Psoas muscle (tissue), 8 donors: ENCODE data around the gene AP1G1. TPM values are rescaled to one million over a fixed set of nuclear protein-coding genes. Genes with fewer than 3 reads are reported as not detected.
"Not testable (repeated sequence)": the region's sequence is repeated elsewhere in the genome, so short reads cannot be mapped to it uniquely, and the experiment has no call there.

Source experiments
- ATAC-seq, 4 donors: fragments of 200-7000 bp; cut with Tn5 transposase; one replicate each; pipeline ENCODE4 v1.9.1; 2020; ENCODE audit warnings: moderate library complexity in 3 of 4, mild to moderate bottlenecking in 2 of 4
- DNase-seq, 2 donors: peaks; one replicate each; pipeline ENCODE4 v3.0.0-alpha.2; 2020
- H3K27ac ChIP-seq: fragments of 200-600 bp; one replicate; pipeline ENCODE4 v1.8.0; 2022
- H3K27me3 ChIP-seq, 3 donors: fragments of 200-600 bp in 1 of 3; one replicate each; pipeline versions ENCODE4 v1.6.1 to v1.8.0; 2013 to 2022; ENCODE audit warnings: low read length in 2 of 3, mild to moderate bottlenecking in 2 of 3, moderate library complexity in 1 of 3; ENCODE audit not compliant: insufficient read depth in 3 of 3
- H3K36me3 ChIP-seq, 2 donors: fragments of 200-600 bp in 1 of 2; one replicate each; pipeline versions ENCODE4 v1.6.1 to v1.8.0; 2013 to 2022; ENCODE audit warnings: low read depth in 1 of 2, mild to moderate bottlenecking in 1 of 2, moderate library complexity in 1 of 2; ENCODE audit not compliant: insufficient read depth in 1 of 2
- H3K4me1 ChIP-seq: fragments of 200-600 bp; one replicate; pipeline ENCODE4 v1.8.0; 2022
- H3K4me3 ChIP-seq: fragments of 200-600 bp; one replicate; pipeline ENCODE4 v1.8.0; 2022; ENCODE audit warnings: mild to moderate bottlenecking
- H3K9me3 ChIP-seq: fragments of 200-600 bp; one replicate; pipeline ENCODE4 v1.8.0; 2022
- WGBS, 3 donors: extraction: QIAGEN DNeasy Blood & Tissue Kit; methylation state at CpG; one replicate each; pipeline versions ENCODE4 v1.1.6 to v1.1.7; 2013; 5-methylcytosine and 5-hydroxymethylcytosine counted together
- intact Hi-C, 2 donors: fragments of 100-400 bp; cut with DNase I; formaldehyde crosslinking; loops; one replicate each; pipeline versions ENCODE4 v1.11.0 to v1.14.2; 2022
- polyA plus RNA-seq, 3 donors: library from polyadenylated mRNA; stranded (reverse); fragments of 200-250 nt; gene quantifications; one replicate each; pipeline ENCODE4 v1.2.3, GENCODE V29; 2013
- total RNA-seq, 4 donors: library from RNA; stranded (reverse); fragmentation: NEBNext Ultra II Directional in 2 of 4; extraction: Animal tissue kit (Norgen Biotek cat#: 25700) in 2 of 4; gene quantifications; one replicate each; pipeline versions ENCODE4 v1.2.1 to v1.2.4, GENCODE V29; 2021 to 2023
- TF ChIP-seq, protein P1 (sequence below): fragments of 200-600 bp; IDR thresholded peaks from one replicate; pipeline ENCODE4 v1.8.0; 2022; ENCODE audit warnings: antibody characterized with exemption
- donor health status: healthy with polysubstance abuse.
- donor health status: DM: no; HTN: no; CAD: no; lungs with moderate emphysema.
- donor health status: Bipolar disorder and iron deficiency.
- donor health status: healthy.
- donor health status: DM: yes; HTN: yes; CAD: no.
- donor health status: DM: no; HTN: no; CAD: no.
- donor health status: DM: no; HTN: no; CAD: no.
- donor health status: DM: yes; HTN: yes; CAD: no.

AP1G1 gene
- total and polyA plus RNA-seq, 7 donors = 19.7 to 69.8 (median 60.6) TPM

DNA sequence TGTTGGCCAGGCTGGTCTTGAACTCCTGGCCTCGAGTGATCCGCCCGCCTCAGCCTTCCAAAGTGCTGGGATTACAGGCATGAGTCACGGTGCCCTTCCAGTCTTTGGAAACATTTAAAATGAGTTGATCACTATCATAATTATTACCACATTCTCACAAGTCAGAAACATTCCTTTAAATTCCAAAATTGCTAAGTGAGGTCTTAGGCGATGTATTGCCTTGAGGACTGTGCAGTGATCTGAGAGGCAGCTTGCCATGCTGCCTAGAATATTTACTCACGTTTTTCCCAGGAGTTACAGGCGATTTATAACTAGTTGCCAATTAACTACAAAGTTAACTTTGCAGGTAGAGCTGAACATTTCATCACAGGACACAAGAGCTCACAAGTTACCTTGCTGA, 31.4 kb upstream of the AP1G1 start:
- H3K4me1 ChIP-seq = no peaks in the 10 kb centered on the region
- DNase-seq (no peak), ATAC-seq (no peak)
- WGBS, 3 donors = 69 to 74% (median 70%) methylated on average over 7 of the region's 7 CpGs
- H3K36me3 ChIP-seq = no peaks in the 10 kb centered on the region
- TF ChIP-seq, protein P1, sequence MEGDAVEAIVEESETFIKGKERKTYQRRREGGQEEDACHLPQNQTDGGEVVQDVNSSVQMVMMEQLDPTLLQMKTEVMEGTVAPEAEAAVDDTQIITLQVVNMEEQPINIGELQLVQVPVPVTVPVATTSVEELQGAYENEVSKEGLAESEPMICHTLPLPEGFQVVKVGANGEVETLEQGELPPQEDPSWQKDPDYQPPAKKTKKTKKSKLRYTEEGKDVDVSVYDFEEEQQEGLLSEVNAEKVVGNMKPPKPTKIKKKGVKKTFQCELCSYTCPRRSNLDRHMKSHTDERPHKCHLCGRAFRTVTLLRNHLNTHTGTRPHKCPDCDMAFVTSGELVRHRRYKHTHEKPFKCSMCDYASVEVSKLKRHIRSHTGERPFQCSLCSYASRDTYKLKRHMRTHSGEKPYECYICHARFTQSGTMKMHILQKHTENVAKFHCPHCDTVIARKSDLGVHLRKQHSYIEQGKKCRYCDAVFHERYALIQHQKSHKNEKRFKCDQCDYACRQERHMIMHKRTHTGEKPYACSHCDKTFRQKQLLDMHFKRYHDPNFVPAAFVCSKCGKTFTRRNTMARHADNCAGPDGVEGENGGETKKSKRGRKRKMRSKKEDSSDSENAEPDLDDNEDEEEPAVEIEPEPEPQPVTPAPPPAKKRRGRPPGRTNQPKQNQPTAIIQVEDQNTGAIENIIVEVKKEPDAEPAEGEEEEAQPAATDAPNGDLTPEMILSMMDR = no peak
- no peaks in the 10 kb centered on the region for H3K9me3 ChIP-seq
- intact Hi-C loops = no loop called here
- H3K27ac ChIP-seq = no peak overlapping the region
- H3K27me3 ChIP-seq = no peaks in the 10 kb centered on the region
- no peak overlapping the region for H3K4me3 ChIP-seq

DNA sequence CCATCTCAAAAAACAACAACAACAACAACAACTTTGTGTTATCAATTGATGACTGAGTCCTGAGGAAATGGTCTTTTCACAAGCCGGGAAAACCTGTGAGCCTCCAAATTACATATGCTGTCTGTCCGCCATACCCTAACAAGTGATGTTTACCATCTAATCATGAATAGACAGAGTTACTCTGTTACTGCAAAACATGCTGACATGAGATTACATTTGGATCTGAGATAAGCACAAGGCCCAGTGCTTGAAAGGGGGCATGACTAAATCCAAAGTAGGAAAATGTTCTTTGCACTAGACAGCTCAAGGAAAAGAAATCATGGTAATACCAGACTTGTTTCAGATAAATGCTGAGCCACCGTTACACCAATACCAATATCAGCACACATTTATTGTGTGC, 28.5 kb upstream of the AP1G1 start:
- TF ChIP-seq, protein P1 = no peak
- H3K4me1 ChIP-seq = no peaks in the 10 kb centered on the region
- no peak overlapping the region for H3K4me3 ChIP-seq
- no peaks in the 10 kb centered on the region for H3K9me3 ChIP-seq
- H3K36me3 ChIP-seq = no peaks in the 10 kb centered on the region
- H3K27me3 ChIP-seq = no peaks in the 10 kb centered on the region
- DNase-seq (no peak), ATAC-seq (no peak)
- H3K27ac ChIP-seq = no peak overlapping the region
- intact Hi-C loops = no loop called here
- WGBS, 3 donors = 87 to 90% (median 90%) methylated on average over 3 of the region's 3 CpGs

DNA sequence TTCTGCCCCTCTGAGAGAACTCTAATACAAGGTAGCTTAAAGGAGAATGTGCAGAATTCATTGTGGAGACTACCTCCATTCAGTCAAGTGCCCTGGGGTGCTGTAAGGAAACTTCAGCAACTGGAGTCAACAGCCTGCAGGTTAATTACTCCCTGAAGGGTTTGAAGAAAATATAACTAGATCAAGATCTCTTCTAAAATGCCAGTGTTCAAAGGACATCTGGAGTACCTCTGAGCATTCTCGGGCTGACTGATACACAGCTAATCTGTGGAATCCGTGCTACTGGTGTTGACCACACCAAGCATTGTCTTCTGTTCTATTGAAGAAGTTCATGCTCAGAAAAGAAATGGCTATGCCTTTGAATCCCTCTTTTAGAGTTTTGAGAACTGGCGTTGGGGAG, 25.7 kb upstream of the AP1G1 start:
- TF ChIP-seq, protein P1 = no peak
- H3K36me3 ChIP-seq = no peaks in the 10 kb centered on the region
- 65 to 69% (median 66%) methylated on average over 3 of the region's 3 CpGs for WGBS, 3 donors
- DNase-seq (no peak), ATAC-seq (no peak)
- no peaks in the 10 kb centered on the region for H3K9me3 ChIP-seq
- no peaks in the 10 kb centered on the region for H3K4me1 ChIP-seq
- intact Hi-C loops = no loop called here
- H3K27ac ChIP-seq = no peak overlapping the region
- H3K4me3 ChIP-seq = no peak overlapping the region
- H3K27me3 ChIP-seq = no peaks in the 10 kb centered on the region

DNA sequence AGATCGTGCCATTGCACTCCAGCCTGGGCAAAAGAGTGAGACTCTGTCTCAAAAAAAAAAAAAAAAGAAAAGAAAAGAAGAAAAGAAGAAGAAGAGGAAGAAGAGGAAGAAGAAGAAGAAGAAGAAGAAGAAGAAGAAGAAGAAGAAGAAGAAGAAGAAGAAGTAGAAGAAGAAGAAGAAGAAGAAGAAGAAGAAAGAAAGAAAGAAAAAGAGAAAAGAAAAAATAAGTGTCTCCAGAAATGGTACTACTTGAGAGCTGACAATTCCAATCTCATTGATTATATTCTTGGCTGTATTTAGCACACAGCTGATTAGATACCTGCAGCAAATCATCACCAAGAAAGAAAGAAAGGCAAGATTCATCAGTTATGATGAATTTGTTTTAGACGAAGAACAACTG, 23.5 kb upstream of the AP1G1 start:
- DNase-seq, H3K9me3 ChIP-seq, intact Hi-C loops, H3K27me3 ChIP-seq, H3K27ac ChIP-seq, H3K4me1 ChIP-seq, ATAC-seq, H3K36me3 ChIP-seq, H3K4me3 ChIP-seq: not testable (repeated sequence)
- WGBS, 3 donors = 87 to 90% (median 88%) methylated on average over 2 of the region's 2 CpGs

DNA sequence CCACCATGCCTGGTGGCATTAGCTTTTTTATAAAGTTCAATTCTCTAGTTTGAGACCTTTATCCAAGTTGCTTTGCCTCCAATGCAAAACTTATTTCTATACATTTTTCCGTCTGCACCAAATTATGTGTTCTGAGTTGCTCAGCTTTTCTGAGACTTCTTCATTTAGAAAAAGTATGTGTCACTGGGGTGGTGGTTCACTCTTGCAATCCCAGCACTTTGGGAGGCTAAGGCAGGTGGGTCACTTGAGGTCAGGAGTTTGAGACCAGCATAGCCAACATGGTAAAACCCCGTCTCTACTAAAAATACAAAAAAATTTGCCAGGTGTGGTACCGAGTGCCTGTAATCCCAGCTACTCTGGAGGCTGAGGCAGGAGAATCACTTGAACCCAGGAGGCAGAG, 23.1 kb upstream of the AP1G1 start:
- H3K36me3 ChIP-seq, H3K27me3 ChIP-seq, H3K9me3 ChIP-seq, intact Hi-C loops, ATAC-seq, H3K4me3 ChIP-seq, DNase-seq, H3K4me1 ChIP-seq, H3K27ac ChIP-seq: not testable (repeated sequence)
- WGBS, 3 donors = 84 to 92% (median 86%) methylated on average over 3 of the region's 3 CpGs

DNA sequence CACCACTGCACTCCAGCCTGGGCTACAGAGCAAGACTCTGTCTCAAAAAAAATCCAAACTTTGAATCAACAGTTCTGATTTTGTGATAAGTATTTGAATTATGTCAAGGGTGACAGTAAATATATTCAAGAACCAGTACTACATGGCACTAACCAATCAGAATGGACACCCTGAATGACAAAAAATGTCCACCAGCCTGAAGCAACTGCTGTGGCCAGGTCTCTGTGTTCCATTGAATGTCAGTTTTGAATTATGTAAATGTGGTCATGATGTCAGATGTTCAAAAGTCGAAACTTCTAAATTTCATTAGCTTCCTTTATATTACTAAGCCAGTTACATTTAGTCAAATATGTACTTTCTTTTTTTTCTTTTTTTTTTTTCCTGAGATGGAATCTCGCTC, 21.7 kb upstream of the AP1G1 start:
- Histone ChIP-seq H3K4me3 (no peak overlapping the region), H3K27me3 (no peaks in the 10 kb centered on the region), H3K4me1 (no peaks in the 10 kb centered on the region), H3K9me3 (no peaks in the 10 kb centered on the region), H3K36me3 (peaks cover 0 to 8% of the 10 kb centered on the region in 2 donors), H3K27ac (no peak overlapping the region)
- 89 to 91% (median 90%) methylated on average over 2 of the region's 2 CpGs for WGBS, 3 donors
- DNase-seq (no peak), ATAC-seq (no peak)
- intact Hi-C loops = no loop called here
- TF ChIP-seq, protein P1 = no peak
